Rectal smooth muscle tissue (tissue), 1 donor: ENCODE results near the gene DPP6.

Experiments
- H3K27ac ChIP-seq: one replicate; pipeline ENCODE4 v1.7.0; 2013; ENCODE audit warnings: low read depth, low read length, inconsistent platforms
- H3K27me3 ChIP-seq: one replicate; pipeline ENCODE4 v1.7.0; 2013; ENCODE audit warnings: low read length; ENCODE audit not compliant: control insufficient read depth, insufficient read depth
- H3K36me3 ChIP-seq: one replicate; pipeline ENCODE4 v1.7.0; 2013; ENCODE audit warnings: low read length; ENCODE audit not compliant: control insufficient read depth, insufficient read depth
- H3K4me1 ChIP-seq: one replicate; pipeline ENCODE4 v1.7.0; 2013; ENCODE audit warnings: low read length; ENCODE audit not compliant: control insufficient read depth, insufficient read depth
- H3K4me3 ChIP-seq: one replicate; pipeline ENCODE4 v1.7.0; 2013; ENCODE audit warnings: low read length
- H3K9ac ChIP-seq: one replicate; pipeline ENCODE4 v1.7.0; 2013; ENCODE audit warnings: low read length

DPP6 gene

DNA sequence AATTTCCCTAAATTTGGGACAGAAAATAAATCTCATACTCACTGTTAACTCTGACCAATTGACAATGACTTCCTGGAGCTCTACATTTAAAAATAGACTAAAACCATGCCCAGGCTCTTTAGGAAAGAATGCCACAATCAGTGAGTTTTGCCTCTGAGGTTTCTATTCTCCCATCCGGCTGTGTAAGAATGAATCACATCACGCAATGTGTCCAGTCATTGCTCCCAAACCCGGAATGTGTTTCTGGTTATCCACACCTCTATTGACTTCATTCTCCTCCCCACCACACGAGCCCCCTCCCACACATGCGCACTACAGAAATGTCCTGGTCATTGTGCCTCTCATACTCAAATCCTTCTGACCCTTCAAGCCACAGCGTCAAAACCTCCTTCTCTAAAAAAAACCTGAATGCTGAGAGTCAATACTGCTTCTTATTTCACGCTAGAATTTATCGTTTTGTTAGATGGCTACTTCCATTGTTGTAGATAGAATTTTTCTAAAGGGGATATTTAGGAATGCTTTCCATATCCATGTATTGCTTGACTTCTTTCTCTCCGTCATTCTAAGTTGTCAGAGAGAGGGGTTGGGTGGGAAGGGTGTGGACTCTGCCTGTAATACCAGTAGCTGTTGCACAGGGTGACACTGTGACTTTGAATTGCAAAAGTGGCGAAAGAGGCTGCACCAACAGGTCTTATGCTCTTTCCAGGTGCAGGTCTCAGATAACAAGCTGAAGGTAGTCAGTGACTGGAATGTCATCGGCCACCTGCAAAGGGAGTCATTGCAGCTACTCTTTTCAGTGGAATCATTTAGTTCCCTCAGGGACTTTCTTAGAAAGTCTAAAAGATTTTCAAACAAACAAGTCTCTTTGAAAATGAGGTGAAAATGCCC lies 594.2 kb downstream of the DPP6 start:
- Histone ChIP-seq H3K36me3 (no peaks in the 10 kb centered on the region), H3K9ac (no peak overlapping the region), H3K4me1 (no peaks in the 10 kb centered on the region), H3K27me3 (no peaks in the 10 kb centered on the region), H3K27ac (no peak overlapping the region), H3K4me3 (no peak overlapping the region)

DNA sequence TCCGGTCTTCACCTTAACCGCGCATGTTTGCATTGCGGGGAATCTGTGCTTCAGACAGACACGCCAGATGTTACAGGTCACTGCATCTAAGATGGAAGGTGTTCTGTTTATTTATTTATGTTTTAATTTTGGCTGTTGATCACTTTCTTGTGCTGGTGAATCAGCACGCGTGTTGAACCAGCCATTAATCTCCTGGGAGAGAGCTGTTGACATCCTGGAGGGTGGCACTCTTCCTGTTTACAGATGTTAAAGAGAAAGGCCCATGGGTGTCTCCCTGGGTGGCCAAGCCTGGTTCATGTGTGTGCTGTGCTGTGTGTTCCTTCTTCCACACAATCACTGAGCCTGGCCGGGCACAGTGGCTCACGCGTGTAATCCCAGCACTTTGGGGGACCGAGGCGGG lies 595.4 kb downstream of the DPP6 start:
- no peak overlapping the region for H3K27ac ChIP-seq
- no peak overlapping the region for H3K4me3 ChIP-seq
- no peak overlapping the region for H3K9ac ChIP-seq
- H3K36me3 ChIP-seq, result no peaks in the 10 kb centered on the region
- no peaks in the 10 kb centered on the region for H3K27me3 ChIP-seq
- no peaks in the 10 kb centered on the region for H3K4me1 ChIP-seq

DNA sequence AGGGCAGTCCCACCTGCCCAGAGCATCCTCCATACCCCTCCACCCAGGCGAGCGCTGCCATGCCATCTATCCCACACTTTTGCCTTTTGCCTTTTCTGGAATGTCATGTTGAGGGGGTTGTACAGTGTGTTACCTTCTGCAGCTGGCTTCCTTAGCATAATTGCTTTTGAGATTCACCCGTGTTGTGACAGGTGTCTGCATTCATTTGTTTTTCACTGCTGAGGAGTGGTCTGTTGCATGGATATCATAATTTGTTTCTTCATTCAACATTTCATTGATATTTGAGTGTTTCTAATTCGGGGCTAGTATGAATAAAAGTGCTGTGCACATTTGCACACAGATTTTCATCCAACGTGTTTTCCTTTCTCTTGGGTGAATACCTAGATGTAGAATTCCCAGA lies 596.8 kb downstream of the DPP6 start:
- Histone ChIP-seq H3K36me3 (no peaks in the 10 kb centered on the region), H3K9ac (no peak overlapping the region), H3K27me3 (no peaks in the 10 kb centered on the region), H3K27ac (no peak overlapping the region), H3K4me1 (no peaks in the 10 kb centered on the region), H3K4me3 (no peak overlapping the region)

DNA sequence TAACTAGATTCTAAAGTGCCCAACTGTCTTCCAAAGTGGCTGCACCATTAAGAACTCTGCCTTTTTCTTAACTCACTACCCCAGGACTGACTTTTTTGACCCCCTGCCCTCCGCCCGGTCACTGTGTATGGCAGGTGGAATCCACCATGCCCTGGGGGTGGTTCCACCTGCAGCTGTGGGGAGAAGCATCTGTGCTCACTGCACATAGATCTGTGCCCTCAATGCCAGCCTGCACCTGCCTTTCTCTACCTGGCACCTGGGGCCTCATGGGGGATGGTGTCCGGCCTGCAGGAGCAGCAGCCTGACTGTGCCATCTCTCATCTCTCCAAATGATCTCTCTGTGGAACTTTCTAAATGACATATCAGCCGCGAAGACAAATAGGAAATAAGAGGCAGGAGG lies 597.2 kb downstream of the DPP6 start:
- no peaks in the 10 kb centered on the region for H3K36me3 ChIP-seq
- no peaks in the 10 kb centered on the region for H3K4me1 ChIP-seq
- H3K4me3 ChIP-seq, result no peak overlapping the region
- H3K27ac ChIP-seq, result no peak overlapping the region
- no peak overlapping the region for H3K9ac ChIP-seq
- H3K27me3 ChIP-seq, result no peaks in the 10 kb centered on the region

DNA sequence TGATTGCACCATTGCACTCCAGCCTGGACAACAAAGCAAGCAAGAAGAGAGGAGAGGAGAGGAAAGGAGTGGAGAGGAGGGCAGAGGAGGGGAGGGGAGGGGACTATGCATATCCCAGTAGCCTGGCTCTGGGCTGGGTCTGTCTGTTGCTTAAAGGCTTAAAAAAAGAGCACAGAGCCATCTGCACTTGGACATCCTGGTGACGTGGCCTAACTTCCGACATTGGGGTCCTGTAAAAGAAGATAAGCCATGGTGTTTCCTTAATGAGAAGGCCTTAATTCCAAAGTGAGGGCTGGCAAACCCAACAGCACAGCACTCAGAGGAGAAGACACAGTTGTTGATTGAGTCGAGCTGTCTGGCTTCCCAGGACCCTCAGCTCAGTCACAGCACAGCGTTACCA lies 598.1 kb downstream of the DPP6 start:
- no peak overlapping the region for H3K27ac ChIP-seq
- no peak overlapping the region for H3K9ac ChIP-seq
- no peaks in the 10 kb centered on the region for H3K4me1 ChIP-seq
- H3K4me3 ChIP-seq, result no peak overlapping the region
- H3K27me3 ChIP-seq, result no peaks in the 10 kb centered on the region
- H3K36me3 ChIP-seq, result no peaks in the 10 kb centered on the region

DNA sequence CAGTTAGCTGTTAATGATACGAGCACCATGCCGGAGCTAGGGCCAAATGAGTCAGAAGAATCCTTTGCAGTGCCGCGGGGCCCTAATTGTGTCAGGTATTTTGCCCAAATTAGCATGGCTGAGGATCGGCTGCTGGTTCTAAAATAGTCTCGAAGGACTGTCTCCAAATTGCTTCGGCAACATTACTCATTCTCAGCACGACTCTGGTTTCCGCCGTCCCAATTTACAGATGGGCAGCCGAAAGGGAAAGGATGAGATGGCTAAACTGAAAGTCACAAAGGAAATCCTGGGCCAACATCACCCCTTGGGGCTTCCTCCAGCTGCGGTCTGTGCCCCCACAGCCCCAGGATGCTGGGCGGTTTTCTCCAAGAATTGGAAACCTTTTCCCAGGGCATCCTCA lies 599.3 kb downstream of the DPP6 start:
- no peak overlapping the region for H3K27ac ChIP-seq

DNA sequence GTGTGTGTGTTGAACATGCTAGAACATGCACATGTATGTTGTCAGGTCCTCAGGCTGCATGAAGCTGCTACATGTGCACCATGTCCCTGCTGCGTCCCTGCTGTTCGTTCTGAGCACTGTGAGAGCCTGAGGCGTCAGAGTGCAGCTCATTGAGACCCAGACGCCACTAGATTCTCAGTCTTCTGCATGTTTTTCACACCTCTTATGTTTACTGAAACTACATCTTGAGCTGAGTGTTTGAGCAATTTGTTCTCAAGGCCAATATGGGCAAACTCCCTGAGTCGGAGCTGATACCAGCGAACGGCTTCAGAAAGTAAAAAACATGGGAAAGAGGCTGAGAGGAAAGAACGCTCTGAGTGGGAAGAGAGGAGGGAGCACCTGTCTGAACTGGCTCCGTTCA lies 600.4 kb downstream of the DPP6 start:
- no peak overlapping the region for H3K9ac ChIP-seq
- no peak overlapping the region for H3K27ac ChIP-seq
- no peak overlapping the region for H3K4me3 ChIP-seq
- no peaks in the 10 kb centered on the region for H3K27me3 ChIP-seq
- no peaks in the 10 kb centered on the region for H3K36me3 ChIP-seq
- H3K4me1 ChIP-seq, result no peaks in the 10 kb centered on the region

More for the DNA sequence above, 599.3 kb downstream of the DPP6 start:
- H3K4me3 ChIP-seq, result no peak overlapping the region
- no peak overlapping the region for H3K9ac ChIP-seq
- H3K27me3 ChIP-seq, result no peaks in the 10 kb centered on the region
- no peaks in the 10 kb centered on the region for H3K4me1 ChIP-seq
- no peaks in the 10 kb centered on the region for H3K36me3 ChIP-seq

DNA sequence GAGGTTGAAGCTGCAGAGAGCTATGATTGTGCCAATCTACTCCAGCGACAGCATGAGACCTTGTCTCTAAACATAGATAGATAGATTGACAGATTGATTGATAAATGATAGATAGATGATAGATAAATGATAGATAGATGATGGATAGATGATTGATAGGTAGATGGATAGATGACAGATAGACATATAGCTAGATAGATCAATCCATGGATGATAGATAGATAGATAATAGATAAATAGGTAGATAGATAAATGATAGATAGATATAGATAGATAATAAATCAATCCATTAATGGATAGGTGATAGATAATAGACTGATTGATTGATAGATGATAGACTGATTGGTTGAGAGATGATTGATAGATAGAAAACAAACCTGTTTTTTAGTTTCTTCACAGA lies 601.1 kb downstream of the DPP6 start:
- no peaks in the 10 kb centered on the region for H3K27me3 ChIP-seq
- no peak overlapping the region for H3K4me3 ChIP-seq
- H3K4me1 ChIP-seq, result no peaks in the 10 kb centered on the region
- no peaks in the 10 kb centered on the region for H3K36me3 ChIP-seq
- H3K27ac ChIP-seq, result no peak overlapping the region
- no peak overlapping the region for H3K9ac ChIP-seq

DNA sequence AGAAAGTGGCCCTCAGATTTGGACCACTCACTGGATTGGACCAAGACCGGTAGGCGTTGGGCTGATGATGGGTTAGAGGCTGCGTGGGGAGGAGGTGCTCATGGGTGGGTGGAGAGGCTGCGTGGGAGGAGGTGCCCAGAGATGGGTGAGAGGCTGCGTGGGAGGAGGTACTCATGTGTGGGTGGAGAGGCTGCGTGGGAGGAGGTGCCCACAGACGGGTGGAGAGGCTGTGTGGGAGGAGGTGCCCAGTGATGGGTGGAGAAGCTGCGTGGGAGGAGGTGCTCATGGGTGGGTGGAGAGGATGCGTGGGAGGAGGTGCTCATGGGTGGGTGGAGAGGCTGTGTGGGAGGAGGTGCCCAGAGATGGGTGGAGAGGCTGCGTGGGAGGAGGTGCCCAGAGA lies 604.4 kb downstream of the DPP6 start:
- Histone ChIP-seq H3K4me1 (no peaks in the 10 kb centered on the region), H3K9ac (no peak overlapping the region), H3K36me3 (no peaks in the 10 kb centered on the region), H3K27ac (no peak overlapping the region), H3K4me3 (no peak overlapping the region), H3K27me3 (no peaks in the 10 kb centered on the region)

DNA sequence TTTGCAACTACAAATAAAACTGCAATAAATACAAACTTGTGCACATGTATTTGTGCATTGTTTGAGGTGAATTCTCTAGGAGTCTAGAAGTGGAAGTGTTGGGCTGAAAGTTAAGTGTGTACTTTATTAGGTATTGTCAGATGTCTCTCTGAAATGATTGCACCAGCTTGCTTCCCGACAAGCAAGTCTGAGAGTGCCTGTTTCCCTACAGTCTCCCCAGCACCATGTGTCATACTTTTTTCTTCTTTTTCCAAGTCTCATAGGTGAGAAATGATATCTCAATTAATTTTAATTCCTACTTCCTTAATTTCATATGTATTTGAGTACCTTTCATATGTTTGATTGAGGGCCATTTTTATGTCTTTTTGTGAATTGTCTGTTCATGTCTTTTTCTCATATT lies 614.6 kb downstream of the DPP6 start:
- H3K36me3 ChIP-seq, result no peaks in the 10 kb centered on the region
- H3K4me1 ChIP-seq, result no peaks in the 10 kb centered on the region
- H3K9ac ChIP-seq, result no peak overlapping the region
- H3K27ac ChIP-seq, result no peak overlapping the region
- no peaks in the 10 kb centered on the region for H3K27me3 ChIP-seq
- no peak overlapping the region for H3K4me3 ChIP-seq

DNA sequence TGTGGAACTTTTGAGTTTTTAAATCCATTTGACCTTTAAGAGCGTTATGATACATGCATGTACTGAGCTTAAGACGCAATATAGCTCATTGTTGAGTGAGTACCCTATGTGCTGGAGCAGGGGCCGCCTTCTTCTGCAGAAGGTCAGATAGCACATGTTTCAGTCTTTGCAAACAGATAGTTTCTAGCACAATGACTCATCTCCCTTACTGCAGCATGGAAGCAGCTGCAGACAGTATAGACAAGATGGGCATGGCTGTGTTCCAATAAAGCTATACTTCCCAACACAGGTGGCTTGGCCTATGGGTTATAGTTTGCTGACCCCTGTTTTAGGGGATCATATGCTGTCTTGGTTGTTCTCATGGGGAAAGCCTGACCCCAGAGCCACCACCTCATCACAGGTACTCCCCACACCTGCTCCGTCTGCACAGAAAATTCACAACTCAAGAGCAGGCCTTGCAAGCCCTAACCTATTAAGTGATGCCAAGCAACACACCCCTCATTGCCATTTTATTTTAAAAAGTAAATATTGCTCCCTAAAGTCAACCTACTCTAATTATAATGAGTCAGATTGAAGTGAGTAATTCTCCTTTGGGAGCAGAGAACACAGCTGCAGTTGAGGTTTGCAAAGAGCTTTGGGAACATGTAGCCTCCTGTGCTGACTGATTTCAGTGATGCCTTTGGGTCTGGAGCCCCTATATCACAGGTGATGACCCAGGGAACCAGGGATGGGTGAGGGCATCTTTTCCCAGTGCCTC lies 620.6 kb downstream of the DPP6 start:
- Histone ChIP-seq H3K4me3 (no peak overlapping the region), H3K4me1 (no peaks in the 10 kb centered on the region), H3K9ac (no peak overlapping the region), H3K27me3 (no peaks in the 10 kb centered on the region), H3K27ac (no peak overlapping the region), H3K36me3 (no peaks in the 10 kb centered on the region)

DNA sequence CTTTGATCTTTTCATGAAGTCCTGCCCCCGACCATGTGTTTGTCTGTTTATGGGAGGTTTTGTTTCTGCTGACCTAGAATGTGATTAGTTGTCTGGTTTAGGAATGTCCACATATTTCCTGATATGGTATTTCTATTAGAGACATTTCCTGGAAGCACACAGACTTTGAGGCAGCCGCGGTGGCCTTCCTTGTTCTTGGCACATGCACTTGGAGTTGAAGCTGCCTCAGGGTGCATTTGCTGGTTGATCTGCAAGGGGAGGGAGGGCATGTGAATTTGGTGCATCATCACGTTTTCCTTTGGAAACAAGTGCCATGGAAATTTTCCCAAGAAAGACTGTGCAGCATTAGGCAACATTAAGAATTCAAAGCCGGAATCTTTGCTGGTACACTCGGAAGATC lies 622.0 kb downstream of the DPP6 start:
- no peaks in the 10 kb centered on the region for H3K27me3 ChIP-seq
- H3K4me1 ChIP-seq, result no peaks in the 10 kb centered on the region
- no peak overlapping the region for H3K27ac ChIP-seq
- H3K9ac ChIP-seq, result no peak overlapping the region
- H3K36me3 ChIP-seq, result no peaks in the 10 kb centered on the region
- H3K4me3 ChIP-seq, result no peak overlapping the region

DNA sequence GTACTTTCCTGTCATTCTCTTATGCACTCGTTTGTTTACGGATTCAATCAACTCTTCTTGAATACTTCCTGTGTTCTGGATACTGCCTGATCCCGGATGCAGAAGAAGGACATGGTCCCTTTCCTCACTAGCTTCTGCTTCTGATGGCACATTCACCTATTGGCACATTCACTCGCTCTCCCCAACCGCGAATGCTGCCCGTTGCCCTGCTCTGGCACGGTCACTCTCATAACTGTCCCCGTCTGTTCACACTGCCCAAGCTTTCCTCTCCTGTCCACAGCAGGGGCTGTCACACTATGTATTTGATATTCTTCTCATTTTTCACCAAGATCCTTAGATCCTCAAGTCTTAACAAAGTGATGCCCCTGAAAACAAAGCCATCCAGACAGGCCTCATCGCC lies 623.4 kb downstream of the DPP6 start:
- no peaks in the 10 kb centered on the region for H3K4me1 ChIP-seq
- no peaks in the 10 kb centered on the region for H3K36me3 ChIP-seq
- no peaks in the 10 kb centered on the region for H3K27me3 ChIP-seq
- no peak overlapping the region for H3K9ac ChIP-seq
- no peak overlapping the region for H3K4me3 ChIP-seq
- H3K27ac ChIP-seq, result no peak overlapping the region
